HG03460 (cell line): ENCODE results near the gene GBP7.

Source experiments
- ATAC-seq: cut with Tn5 transposase; IDR thresholded peaks from one replicate; pipeline ENCODE4 v1.9.1; 2021; ENCODE audit not compliant: unreplicated experiment

GBP7 gene

DNA sequence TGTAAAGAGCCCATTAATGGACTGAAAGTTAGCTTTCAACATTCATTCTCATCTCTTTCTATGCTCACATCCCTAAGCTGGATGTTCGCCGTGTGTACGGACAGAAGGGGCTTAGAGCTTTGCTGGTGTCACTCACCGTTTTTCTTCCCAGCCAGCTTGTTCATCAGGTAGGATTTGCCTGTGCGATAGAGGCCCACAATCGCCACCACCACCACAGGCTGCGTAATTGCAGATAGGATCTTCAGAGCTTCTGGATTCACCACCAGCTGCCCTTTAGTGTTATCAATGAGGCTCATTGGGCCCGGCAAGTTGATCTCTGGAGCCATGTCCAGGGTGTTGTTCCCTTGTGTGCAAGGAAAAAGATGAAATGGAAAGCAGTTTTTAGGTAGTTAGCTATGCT is 54.2 kb downstream of the GBP7 start:
- ATAC-seq, result no peak

DNA sequence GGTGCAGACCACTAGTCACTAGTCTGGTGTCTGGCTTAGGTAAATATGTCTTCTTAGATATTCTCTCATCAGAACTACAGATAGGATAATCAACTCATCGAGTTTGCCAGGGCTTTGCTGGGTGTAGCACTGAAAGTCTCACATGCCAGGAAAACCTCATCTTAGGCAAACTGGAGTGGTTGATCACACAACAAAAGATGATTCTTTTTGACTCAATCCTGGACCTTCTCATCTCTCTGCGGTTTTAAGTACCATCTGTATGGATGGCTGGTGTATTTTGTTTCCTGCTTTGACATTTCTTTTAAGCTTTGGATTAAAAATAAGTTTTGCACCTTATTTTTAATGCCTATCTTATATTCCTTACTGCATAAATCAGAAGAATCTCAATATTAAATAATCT is 61.1 kb downstream of the GBP7 start:
- ATAC-seq, result no peak

GRCh38 chr1:89112871-89113613 is 62.8 kb downstream of the GBP7 start:
- ATAC-seq, result no peak

GRCh38 chr1:89104687-89105086 is 71.1 kb downstream of the GBP7 start:
- no peak for ATAC-seq

GRCh38 chr1:89104147-89104546 is 71.7 kb downstream of the GBP7 start:
- no peak for ATAC-seq

DNA sequence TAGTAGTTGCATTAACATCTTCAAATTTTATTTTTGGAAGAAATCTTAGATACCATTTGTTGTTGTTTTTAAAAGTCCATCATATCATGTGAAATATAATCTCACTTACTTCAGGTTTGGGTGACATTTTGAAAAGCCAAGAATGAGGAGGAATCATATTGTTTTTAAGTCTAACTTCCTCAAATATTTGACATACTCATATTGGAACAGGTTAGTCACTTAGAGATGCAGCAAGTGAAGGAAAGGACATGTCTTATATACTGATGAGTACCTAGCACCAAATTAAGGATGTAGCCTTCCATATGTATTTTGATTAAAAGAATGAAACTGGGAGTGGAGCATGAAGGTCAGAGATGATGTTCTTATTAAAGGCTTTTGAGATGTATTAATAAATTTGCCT is 73.8 kb downstream of the GBP7 start:
- no peak for ATAC-seq

GRCh38 chr1:89100412-89100811 is 75.4 kb downstream of the GBP7 start:
- no peak for ATAC-seq

DNA sequence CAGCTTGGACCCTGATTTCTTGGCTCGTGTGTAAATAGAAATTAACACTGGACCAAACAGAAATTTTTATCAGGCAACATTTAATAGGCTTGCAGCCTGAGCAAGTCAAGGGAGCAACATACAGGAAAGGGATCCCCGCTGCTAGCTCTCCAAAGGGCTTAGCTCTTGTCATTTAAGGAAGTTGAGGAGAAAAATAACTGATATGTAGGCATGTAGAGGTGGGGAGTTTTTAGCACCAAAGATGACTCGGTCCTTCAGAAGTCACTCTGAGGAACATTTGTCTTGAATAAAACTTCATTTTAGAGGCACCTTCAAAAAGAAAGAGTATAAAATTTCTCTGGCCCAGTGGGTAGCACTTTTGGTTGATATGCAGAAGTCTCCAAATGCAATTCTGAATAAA is 76.9 kb downstream of the GBP7 start:
- no peak for ATAC-seq

GRCh38 chr1:89095737-89096136 is 80.1 kb downstream of the GBP7 start:
- no peak for ATAC-seq

- ATAC-seq, result no peak
Measured at GRCh38 chr1:89089962-89090361, 85.8 kb downstream of the GBP7 start.

DNA sequence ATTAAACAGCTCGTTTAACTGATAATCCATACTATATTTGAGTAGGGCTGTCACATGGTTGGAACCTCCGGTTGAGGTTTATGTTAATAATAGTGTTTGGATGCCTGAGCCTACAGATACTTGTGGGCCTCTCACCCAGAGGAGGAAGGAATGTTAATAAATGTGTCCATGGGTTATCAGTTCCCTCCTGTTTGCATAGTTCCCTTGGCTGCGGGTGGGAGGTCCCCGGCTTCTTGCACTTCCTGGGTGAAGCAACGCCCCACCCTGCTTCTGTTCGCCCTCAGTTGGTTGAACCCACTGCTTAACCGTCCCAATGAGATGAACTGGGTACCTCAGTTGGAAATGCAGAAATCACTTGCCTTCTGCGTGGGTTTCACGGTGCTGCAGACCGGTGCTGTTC is 87.2 kb downstream of the GBP7 start:
- ATAC-seq, result no peak

DNA sequence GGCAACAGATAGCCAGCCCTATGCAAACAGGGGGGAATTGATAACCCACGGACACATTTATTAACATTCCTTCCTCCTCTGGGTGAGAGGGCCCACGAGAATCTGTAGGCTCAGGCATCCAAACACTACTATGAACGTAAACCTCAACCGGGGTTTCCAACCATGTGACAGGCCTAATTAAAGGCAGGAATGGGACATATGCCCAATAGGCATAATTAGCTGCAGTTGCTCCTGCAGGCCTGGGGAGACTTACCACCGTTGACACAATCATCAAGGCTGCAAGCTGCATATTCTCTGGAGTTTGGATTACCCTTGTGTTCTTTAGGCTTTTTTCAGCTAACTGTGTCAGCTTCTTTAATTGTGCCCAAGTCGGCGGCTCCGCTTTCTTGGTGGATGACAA is 88.6 kb downstream of the GBP7 start:
- ATAC-seq, result no peak

GRCh38 chr1:89085781-89086180 is 90.0 kb downstream of the GBP7 start:
- no peak for ATAC-seq
